Measurements from ENCODE around the gene LCNL1. TPM values are rescaled to one million over a fixed set of nuclear protein-coding genes. Genes with fewer than 3 reads are reported as not detected.

The LCNL1 gene
- total RNA-seq, 3 donors from 2014 or later = not detected

DNA sequence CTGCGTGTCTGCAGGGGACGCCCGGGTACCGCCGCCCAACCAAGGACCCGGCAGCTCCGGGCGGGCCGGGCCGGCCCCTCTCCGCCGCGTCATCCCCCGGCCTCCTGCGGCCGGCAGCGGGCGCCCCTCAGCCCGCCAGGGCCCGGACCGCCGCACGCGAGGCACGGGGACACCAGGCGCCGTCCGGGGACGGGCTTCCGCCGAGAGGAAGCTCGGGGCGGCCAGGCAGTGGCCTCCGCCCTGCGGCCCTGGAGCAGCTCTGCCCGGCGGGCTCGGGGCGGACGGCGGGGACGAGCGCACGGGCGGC is 38.6 kb upstream of the LCNL1 start:
- ATAC-seq = peak; percentile 59
- Mint-ChIP-seq H3K27me3 (ENCODE audit: low read depth) (no peaks in the 10 kb centered on the region), H3K36me3 (ENCODE audit: insufficient read depth) (peaks cover 11% of the 10 kb centered on the region), H3K4me1 (ENCODE audit: low read depth) (peaks cover 7% of the 10 kb centered on the region), H3K4me3 (peak overlapping the region; percentile 80), H3K9me3 (no peaks in the 10 kb centered on the region)
- no peak for DNase-seq

DNA sequence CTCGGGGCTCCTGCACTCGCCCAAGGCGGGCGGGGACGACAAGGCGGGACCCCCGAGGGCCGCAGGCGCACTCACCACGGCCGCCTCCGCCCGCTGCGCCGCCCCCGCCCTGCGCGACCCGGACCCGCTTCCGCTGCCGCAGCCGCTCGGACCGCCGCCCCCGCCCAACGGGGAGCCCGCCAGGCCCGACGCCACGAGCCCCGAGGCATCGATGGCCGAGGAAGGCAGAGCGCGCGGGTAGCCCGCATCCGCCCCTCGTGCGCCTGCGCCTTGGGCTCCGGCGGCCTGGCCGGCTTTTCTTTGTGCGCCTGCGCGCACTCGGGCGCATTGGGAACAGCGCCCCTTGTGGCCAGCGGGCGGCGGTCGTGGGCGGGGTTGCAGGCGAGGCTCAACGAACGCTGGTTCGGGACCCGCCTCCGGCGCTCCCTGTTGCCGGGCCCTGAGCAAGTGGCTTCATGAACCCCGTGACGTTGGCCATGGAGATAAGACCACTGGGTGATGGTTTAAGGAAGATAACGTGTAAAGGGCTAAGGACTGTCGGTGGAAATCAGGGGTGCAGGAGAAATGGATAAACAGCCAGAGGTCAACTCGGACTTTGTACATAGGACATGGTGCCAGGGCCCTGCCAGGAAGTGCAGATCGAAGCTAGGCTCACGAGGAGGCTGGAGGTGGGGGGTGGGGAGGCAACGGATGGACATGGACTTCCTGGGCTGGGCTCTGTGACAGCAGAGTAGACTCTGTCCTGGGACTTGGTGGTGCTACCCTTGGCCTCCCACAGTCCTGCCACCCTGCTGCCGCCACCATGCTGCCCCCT is 38.1 kb upstream of the LCNL1 start, which contains the start of the genes C8G and FBXW5:
TSS of gene C8G (plus strand) at position 725 of the 814 bp plus-strand sequence. CDS start at position 803, 78 bp downstream.
TSS of gene FBXW5 (minus strand) at position 220 of the 814 bp plus-strand sequence. CDS start 655 bp downstream, outside the sequence.
- ATAC-seq (peak; percentile 79 to 80), DNase-seq (peak; percentile 93)
- no peaks in the 10 kb centered on the region for H3K27me3 Mint-ChIP-seq (ENCODE audit: low read depth)
- no peaks in the 10 kb centered on the region for H3K9me3 Mint-ChIP-seq
- peaks cover 7% of the 10 kb centered on the region for H3K36me3 Mint-ChIP-seq (ENCODE audit: insufficient read depth)
- peaks cover 7% of the 10 kb centered on the region for H3K4me1 Mint-ChIP-seq (ENCODE audit: low read depth)
- peak within 1 kb of the TSS; percentile 80 for H3K4me3 Mint-ChIP-seq

DNA sequence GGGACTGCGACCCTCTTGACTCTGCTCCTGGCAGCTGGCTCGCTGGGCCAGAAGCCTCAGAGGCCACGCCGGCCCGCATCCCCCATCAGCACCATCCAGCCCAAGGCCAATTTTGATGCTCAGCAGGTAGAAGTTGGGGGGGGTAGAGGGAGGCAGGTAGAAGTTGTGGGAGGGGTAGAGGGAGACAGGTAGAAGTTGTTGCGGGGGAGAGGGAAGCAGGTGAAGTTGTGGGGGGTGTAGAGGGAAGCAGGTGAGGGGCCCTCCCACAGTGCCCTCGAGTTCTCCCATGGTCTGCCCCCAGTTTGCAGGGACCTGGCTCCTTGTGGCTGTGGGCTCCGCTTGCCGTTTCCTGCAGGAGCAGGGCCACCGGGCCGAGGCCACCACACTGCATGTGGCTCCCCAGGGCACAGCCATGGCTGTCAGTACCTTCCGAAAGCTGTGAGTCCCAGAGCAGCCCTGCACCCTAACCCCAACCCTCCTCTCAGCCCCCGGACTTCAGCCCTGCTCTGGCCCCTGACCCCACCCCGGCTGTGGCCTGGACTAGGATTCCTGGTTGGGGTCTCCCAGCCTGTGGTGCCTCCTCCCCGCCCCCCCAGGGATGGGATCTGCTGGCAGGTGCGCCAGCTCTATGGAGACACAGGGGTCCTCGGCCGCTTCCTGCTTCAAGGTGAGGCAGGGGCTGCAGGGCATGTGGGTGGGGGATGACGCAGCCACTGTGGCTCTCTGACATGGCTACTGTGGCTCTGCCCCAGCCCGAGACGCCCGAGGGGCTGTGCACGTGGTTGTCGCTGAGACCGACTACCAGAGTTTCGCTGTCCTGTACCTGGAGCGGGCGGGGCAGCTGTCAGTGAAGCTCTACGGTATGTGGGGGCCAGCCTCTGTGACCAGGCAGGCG is 37.2 kb upstream of the LCNL1 start:
- Mint-ChIP-seq H3K4me1 (ENCODE audit: low read depth) (peaks cover 9% of the 10 kb centered on the region), H3K36me3 (ENCODE audit: insufficient read depth) (peaks cover 7% of the 10 kb centered on the region), H3K27me3 (ENCODE audit: low read depth) (no peaks in the 10 kb centered on the region), H3K4me3 (peak overlapping the region; percentile 69), H3K9me3 (no peaks in the 10 kb centered on the region)
- DNase-seq (no peak), ATAC-seq (no peak)

DNA sequence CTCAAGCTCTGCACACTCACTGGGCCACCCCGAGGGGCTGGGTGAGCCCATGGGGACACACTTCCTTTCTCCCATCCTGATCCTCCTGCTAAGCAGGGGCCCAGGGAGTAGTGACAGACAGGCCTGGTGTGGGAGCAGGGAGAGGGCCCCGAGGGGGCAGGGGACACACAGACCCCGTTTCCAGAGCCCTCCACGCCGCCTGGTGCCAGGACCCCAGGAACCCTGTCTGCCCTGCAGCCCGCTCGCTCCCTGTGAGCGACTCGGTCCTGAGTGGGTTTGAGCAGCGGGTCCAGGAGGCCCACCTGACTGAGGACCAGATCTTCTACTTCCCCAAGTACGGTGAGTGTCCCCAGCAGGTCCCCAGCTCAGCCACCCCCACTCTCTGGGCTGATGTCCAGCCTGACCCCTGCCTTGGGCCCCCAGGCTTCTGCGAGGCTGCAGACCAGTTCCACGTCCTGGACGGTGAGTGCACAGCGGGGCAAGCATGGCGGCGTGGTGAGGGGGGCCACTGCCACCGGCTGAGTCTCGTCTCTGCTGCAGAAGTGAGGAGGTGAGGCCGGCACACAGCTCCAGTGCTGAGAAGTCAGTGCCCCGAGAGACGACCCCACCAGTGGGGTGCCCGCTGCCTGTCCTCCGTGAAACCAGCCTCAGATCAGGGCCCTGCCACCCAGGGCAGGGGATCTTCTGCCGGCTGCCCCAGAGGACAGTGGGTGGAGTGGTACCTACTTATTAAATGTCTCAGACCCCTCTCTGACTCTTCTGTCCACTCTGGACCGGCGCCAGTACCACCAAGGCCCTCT is 36.4 kb upstream of the LCNL1 start:
- Mint-ChIP-seq H3K4me3 (no peak overlapping the region), H3K36me3 (ENCODE audit: insufficient read depth) (peaks cover 4% of the 10 kb centered on the region), H3K9me3 (no peaks in the 10 kb centered on the region), H3K27me3 (ENCODE audit: low read depth) (no peaks in the 10 kb centered on the region), H3K4me1 (ENCODE audit: low read depth) (peaks cover 9% of the 10 kb centered on the region)
- ATAC-seq (no peak), DNase-seq (no peak)

DNA sequence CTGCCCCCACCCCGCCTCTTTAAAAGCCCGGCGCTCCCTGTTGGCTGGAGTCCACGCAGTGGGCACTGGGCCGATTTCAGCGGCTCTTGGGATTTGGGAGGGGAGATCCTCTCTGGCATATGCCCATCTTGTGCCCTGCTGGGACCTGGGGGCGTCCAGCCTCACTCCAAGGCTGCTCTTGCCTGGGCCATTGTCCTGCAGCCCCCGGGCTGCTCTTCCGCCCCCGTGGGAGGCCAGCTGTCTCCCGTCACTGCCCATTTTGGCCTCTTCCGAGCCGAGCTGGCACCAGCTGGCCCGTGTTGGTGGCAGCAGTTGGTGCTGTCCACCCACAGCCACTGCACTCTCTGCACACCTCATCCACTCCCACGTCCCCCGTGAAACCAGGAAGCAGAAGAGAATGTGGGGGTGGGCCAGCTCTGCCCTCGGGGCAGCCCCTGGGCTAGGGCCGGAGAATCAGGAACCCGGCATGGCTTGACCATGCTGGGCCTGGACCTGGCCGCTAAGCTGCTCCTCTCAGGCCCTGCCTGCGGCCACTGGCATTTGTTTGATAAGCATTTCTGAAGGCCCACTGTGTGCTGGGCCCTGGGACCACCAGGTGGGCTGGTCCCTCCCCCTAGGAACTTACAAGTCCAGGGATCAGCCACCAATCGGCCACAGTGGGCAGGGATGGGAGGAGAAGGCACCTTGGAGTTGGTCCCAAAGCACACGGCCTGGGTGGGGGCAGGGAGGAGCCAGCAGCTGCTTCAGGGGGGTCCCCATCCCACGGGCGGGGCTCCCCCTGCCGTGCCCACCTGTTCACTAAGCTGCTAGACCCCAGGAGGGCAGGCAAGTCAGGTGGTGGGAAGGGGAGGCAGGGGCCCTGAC is 35.5 kb upstream of the LCNL1 start:
- DNase-seq (no peak), ATAC-seq (no peak)
- no peaks in the 10 kb centered on the region for H3K36me3 Mint-ChIP-seq (ENCODE audit: insufficient read depth)
- no peaks in the 10 kb centered on the region for H3K27me3 Mint-ChIP-seq (ENCODE audit: low read depth)
- H3K9me3 Mint-ChIP-seq = no peaks in the 10 kb centered on the region
- H3K4me3 Mint-ChIP-seq = no peak overlapping the region
- H3K4me1 Mint-ChIP-seq (ENCODE audit: low read depth) = peaks cover 7% of the 10 kb centered on the region

DNA sequence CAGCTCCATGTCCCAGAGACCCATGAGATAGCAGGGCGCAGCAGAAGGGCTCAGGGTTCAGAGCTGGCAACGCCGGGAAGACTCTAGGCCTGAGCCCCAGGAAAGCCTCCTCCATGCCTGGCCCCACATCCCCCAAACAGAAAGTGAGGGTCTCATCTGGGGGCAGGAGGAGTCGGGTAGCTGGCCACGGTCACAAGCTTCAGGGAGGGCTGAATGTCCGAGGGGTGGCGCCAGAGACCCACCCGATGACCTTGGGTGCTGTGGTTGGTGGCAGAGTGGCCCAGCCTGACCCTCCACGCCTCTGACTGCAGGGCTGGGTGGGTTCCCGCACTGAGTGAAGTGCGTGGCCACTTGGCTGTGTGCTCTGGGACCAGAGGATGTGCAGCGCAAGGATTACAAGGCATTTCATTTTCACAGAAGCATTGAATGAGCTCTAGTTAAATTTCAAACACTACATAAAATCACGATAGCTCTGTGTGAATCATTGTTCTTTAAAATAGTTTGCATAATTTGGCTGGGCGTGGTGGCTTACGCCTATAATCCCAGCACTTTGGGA is 34.8 kb upstream of the LCNL1 start:
- Mint-ChIP-seq H3K4me3 (peak overlapping the region; percentile 80), H3K4me1 (ENCODE audit: low read depth) (peaks cover 7% of the 10 kb centered on the region), H3K27me3 (ENCODE audit: low read depth) (no peaks in the 10 kb centered on the region), H3K9me3 (no peaks in the 10 kb centered on the region), H3K36me3 (ENCODE audit: insufficient read depth) (no peaks in the 10 kb centered on the region)
- DNase-seq (no peak), ATAC-seq (no peak)

DNA sequence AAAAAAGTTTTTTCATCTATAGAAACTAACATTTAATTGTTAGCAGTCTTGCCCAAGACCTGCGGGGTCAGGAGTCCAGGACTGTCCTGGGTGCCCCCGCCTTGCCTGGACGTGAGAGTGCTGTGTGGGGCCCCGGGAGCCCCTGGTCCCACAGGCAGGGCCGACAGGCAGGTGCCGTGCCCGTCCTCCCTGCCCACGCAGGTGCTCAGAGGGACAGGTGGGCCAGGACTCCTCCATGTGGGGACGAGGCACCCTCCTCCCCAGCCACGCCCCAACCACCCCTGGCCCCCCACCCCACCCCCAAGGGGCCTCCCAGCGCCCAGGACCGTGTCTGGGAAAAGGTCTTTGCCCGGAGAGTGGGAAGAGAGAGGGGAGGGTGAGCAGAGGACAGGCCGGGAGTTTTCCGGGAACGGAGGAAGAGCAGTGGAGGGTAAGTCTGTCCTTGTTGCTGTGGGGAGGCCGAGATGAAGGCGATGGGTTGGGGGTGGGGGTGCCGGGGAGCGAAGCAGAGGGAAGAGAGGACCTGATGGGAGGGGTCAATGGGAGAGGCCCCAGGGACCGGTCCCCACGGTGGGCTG is 33.5 kb upstream of the LCNL1 start:
- Mint-ChIP-seq H3K4me1 (ENCODE audit: low read depth) (peaks cover 7% of the 10 kb centered on the region), H3K9me3 (no peaks in the 10 kb centered on the region), H3K4me3 (peak overlapping the region; percentile 80), H3K36me3 (ENCODE audit: insufficient read depth) (no peaks in the 10 kb centered on the region), H3K27me3 (ENCODE audit: low read depth) (no peaks in the 10 kb centered on the region)
- ATAC-seq (peak in 1 of 2 donors; percentile 2), DNase-seq (no peak)

DNA sequence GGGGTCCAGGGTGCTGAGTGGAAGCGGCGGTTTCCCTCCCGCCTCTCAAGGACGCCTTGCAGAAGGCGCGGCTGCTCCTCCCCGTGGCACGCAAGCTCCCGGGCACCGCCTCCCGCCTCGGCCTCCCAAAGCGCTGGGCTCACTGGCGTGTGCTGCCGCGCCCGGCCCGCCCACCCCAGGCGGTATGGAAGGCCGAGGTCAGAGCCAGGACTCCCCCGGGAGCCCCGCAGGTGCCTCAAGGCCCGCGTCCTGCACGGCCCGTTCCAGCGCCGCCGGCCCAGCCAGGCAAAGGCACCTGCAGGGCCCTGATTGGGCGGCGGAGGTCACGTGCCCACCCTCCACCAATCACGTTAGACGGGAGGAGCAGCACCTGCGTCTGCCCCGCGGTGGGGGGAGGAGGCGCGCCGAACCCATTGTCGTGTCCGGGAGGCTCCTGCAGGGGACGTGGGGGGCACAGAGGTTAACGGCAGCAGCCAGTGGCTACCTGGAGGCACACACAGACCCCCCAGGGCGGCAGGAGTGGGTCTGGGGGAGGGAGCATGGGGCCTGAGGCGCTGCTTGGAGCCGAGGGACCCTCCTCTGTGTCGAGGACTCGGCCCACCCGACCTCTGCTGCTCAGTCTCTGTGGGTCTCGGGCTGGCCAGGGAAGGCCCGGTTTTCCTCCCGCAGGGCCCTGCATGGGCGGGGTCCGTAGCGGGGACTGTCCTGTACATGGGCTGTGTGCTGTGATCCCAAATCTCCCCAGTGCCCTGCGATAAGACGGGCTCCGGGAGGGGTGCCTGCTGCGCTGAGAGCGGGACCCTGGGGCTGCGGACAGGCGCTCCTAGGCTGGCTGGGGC is 32.8 kb upstream of the LCNL1 start:
- ATAC-seq = peak; percentile 96 to 98
- peak; percentile 96 for DNase-seq
- H3K4me3 Mint-ChIP-seq = peak overlapping the region; percentile 80
- no peaks in the 10 kb centered on the region for H3K9me3 Mint-ChIP-seq
- H3K4me1 Mint-ChIP-seq (ENCODE audit: low read depth) = peaks cover 4% of the 10 kb centered on the region
- no peaks in the 10 kb centered on the region for H3K36me3 Mint-ChIP-seq (ENCODE audit: insufficient read depth)
- H3K27me3 Mint-ChIP-seq (ENCODE audit: low read depth) = no peaks in the 10 kb centered on the region

DNA sequence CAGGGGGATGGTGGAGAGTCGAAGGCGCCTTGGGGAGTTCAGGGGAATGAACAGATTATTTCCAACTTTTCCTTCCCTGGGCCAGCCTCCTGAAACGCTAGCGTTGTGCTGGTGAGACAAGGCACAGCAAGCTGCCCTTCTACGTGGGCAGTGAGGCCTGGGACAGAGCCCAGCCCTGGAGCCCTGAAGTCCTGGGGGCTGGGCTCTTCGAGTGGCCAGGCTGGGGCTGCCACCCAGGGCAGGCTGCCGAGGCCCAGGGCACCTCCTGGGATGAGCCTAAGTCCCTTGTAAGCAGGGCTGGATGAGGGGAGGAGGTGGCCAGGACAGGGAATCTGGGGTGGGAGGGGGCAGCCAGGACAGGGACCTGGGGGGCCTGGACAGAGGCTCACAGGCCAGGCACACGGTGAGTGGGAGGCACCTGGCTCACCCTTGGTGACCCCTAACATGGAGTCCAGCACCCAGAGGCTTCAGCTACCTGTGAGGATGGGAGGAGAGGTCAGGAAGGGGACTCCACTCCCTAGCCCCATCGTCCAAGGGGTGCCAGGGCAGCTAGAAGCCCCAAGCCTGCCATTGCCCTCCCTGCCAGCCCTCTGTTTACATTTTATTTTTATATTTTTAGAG is 32.0 kb upstream of the LCNL1 start:
- DNase-seq (no peak), ATAC-seq (no peak)
- H3K9me3 Mint-ChIP-seq = no peaks in the 10 kb centered on the region
- peaks cover 4% of the 10 kb centered on the region for H3K4me1 Mint-ChIP-seq (ENCODE audit: low read depth)
- peak overlapping the region; percentile 77 for H3K4me3 Mint-ChIP-seq
- no peaks in the 10 kb centered on the region for H3K27me3 Mint-ChIP-seq (ENCODE audit: low read depth)
- H3K36me3 Mint-ChIP-seq (ENCODE audit: insufficient read depth) = no peaks in the 10 kb centered on the region

DNA sequence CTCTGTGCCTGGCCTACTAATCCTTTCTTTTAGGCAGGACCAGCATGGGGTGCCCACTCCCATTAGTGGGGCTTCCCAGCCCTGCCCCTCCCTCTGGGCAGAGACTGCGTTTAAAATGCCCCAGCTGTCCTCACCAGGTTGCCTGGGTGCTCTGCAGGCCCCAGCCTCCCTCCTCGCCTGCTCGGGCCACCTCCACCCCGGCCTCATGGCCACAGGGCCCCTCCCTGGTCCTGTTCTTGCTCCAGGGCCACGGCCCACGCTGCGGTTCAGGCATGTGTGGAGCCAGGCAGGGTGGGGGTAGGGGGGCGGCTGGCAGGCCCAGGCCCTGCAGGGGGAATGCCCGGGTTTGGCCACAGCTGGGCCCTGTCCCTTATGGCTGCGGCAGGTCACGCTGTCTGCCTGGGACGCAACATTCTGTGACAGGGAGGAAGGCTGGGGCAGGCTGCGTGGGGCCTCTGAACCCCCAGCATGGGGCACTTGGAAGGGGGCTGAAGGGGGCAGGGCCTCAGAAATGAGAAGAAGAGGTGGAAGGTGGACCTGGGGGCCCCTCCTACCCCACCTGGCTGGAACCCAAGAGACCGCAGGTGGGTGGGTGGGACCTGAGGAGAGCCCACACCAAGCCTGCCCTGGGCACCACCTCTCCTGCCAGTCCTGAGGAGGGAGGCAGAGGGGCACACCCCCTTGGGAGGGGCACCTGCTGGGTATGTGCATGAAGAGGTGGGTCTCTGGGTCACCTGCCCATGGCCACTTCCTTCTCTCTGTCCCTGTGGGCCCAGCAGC is 31.1 kb upstream of the LCNL1 start, which contains the start of gene LCN12:
TSS of gene LCN12 (plus strand) at position 733 of the 780 bp plus-strand sequence. CDS start 55 bp downstream, outside the sequence.
- ATAC-seq (no peak), DNase-seq (no peak)
- peaks cover 8% of the 10 kb centered on the region for H3K4me1 Mint-ChIP-seq (ENCODE audit: low read depth)
- no peaks in the 10 kb centered on the region for H3K36me3 Mint-ChIP-seq (ENCODE audit: insufficient read depth)
- no peaks in the 10 kb centered on the region for H3K27me3 Mint-ChIP-seq (ENCODE audit: low read depth)
- H3K9me3 Mint-ChIP-seq = no peaks in the 10 kb centered on the region
- H3K4me3 Mint-ChIP-seq = no peak within 1 kb of the TSS

DNA sequence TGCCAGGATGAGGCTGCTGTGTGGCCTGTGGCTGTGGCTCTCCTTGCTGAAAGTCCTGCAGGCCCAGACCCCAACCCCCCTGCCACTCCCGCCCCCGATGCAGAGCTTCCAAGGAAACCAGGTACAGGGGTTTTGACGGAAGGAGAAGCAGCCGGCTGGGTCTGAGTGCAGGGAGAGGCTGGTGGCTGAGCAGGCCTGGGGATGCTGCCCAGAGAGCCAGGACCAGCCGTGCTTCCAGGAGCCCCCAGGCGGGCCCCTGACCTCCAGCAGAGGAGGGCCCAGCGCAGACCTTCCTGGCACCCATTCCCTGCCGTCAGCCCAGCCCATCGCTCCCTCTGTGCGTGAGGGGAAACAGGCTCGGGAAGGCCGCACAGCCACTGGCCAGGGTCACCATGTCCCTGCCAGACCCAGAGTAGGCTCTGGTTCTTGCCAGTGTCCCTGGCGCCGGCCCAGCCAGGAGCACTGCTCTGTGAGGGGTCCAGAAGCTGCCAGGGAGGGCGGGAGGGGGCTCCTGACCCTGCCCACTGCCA is 30.4 kb upstream of the LCNL1 start:
- no peaks in the 10 kb centered on the region for H3K27me3 Mint-ChIP-seq (ENCODE audit: low read depth)
- DNase-seq = no peak
- no peaks in the 10 kb centered on the region for H3K36me3 Mint-ChIP-seq (ENCODE audit: insufficient read depth)
- no peak overlapping the region for H3K4me3 Mint-ChIP-seq
- no peaks in the 10 kb centered on the region for H3K9me3 Mint-ChIP-seq
- ATAC-seq = no peak
- H3K4me1 Mint-ChIP-seq (ENCODE audit: low read depth) = peaks cover 8% of the 10 kb centered on the region

Measured in activated T-cell treated with anti-CD3 and anti-CD28 coated beads, Interleukin-2, amount 50 U/mL, for 4 hours (primary cell).